DOHH2 (cell line): ENCODE results near the gene KAT2A.

Source experiments
- H3F3A ChIP-seq: fragments of 200-600 bp; sonication (generic), shearing (Covaris generic); 2 replicates; pipeline ENCODE4 v1.6.0; 2016; ENCODE audit warnings: antibody characterized with exemption, mild to moderate bottlenecking; ENCODE audit not compliant: control insufficient read depth, insufficient read depth
- H3K27ac ChIP-seq: fragments of 200-600 bp; sonication (generic); 2 replicates; pipeline ENCODE4 v1.5.1; 2014; ENCODE audit warnings: low read depth, mild to moderate bottlenecking, low read length, moderate library complexity
- H3K27me3 ChIP-seq: fragments of 200-600 bp; sonication (generic); 2 replicates; pipeline ENCODE4 v1.6.1; 2014; ENCODE audit warnings: mild to moderate bottlenecking, low read length, mixed read lengths; ENCODE audit not compliant: control insufficient read depth
- H3K36me3 ChIP-seq: fragments of 200-600 bp; sonication (generic); 2 replicates; pipeline ENCODE4 v1.6.1; 2014; ENCODE audit warnings: mild to moderate bottlenecking, low read length, moderate library complexity, mixed read lengths; ENCODE audit not compliant: control insufficient read depth
- H3K4me1 ChIP-seq: fragments of 200-600 bp; sonication (generic); 2 replicates; pipeline ENCODE4 v1.6.1; 2014; ENCODE audit warnings: mild to moderate bottlenecking, low read length, mixed read lengths; ENCODE audit not compliant: control insufficient read depth
- H3K4me2 ChIP-seq: fragments of 200-600 bp; sonication (generic); 2 replicates; pipeline ENCODE4 v1.6.0; 2014; ENCODE audit warnings: mild to moderate bottlenecking, low read length, moderate library complexity
- H3K4me3 ChIP-seq: fragments of 200-600 bp; sonication (generic); 2 replicates; pipeline ENCODE4 v1.5.1; 2014; ENCODE audit warnings: mild to moderate bottlenecking, low read length, mixed read lengths
- H3K79me2 ChIP-seq: fragments of 200-600 bp; sonication (generic); 2 replicates; pipeline ENCODE4 v1.6.1; 2014; ENCODE audit warnings: mild to moderate bottlenecking, low read length, mixed read lengths; ENCODE audit not compliant: control insufficient read depth
- H3K9me2 ChIP-seq: fragments of 200-600 bp; sonication (generic); replicated peaks from 2 replicates; pipeline ENCODE4 v1.6.1; 2014; ENCODE audit warnings: mild to moderate bottlenecking, low read length, mixed read lengths; ENCODE audit not compliant: control insufficient read depth
- H3K9me3 ChIP-seq: fragments of 200-600 bp; sonication (generic); 2 replicates; pipeline ENCODE4 v1.6.1; 2014; ENCODE audit warnings: antibody characterized with exemption, low read length, mixed read lengths; ENCODE audit not compliant: control insufficient read depth, insufficient read depth
- H4K20me1 ChIP-seq: fragments of 200-600 bp; sonication (generic); 2 replicates; pipeline ENCODE4 v1.6.0; 2014; ENCODE audit warnings: low read depth, mild to moderate bottlenecking, antibody characterized with exemption, low read length, moderate library complexity; ENCODE audit not compliant: control insufficient read depth, insufficient read depth
- CTCF ChIP-seq: fragments of 200-600 bp; sonication (generic); IDR thresholded peaks from one replicate; pipeline ENCODE4 v1.5.1; 2014; ENCODE audit warnings: antibody characterized with exemption, mild to moderate bottlenecking, low read depth, low read length; ENCODE audit not compliant: poor library complexity, severe bottlenecking
- EZH2phosphoT487 ChIP-seq: fragments of 200-600 bp; sonication (generic); IDR thresholded peaks from 2 replicates; pipeline ENCODE4 v1.6.1; 2017; ENCODE audit warnings: borderline replicate concordance, mild to moderate bottlenecking, antibody characterized with exemption, low read length, moderate library complexity, mixed read lengths

The KAT2A gene

GRCh38 chr17:42079541-42079940, 41.6 kb downstream of the KAT2A start:
- Histone ChIP-seq H3K9me3 (no peaks in the 10 kb centered on the region), H3K4me2 (no peak overlapping the region), H3K4me1 (no peaks in the 10 kb centered on the region), H3K27ac (no peak overlapping the region), H3K4me3 (no peak overlapping the region), H3K9me2 (no peaks in the 10 kb centered on the region), H3K79me2 (no peaks in the 10 kb centered on the region), H4K20me1 (no peaks in the 10 kb centered on the region), H3K36me3 (no peaks in the 10 kb centered on the region), H3F3A (no peaks in the 10 kb centered on the region), H3K27me3 (peaks cover 19% of the 10 kb centered on the region)
- no peak for TF ChIP-seq CTCF
- no peak for TF ChIP-seq EZH2phosphoT487

GRCh38 chr17:42078396-42079043, 42.6 kb downstream of the KAT2A start:
- H3K79me2 ChIP-seq: no peaks in the 10 kb centered on the region
- no peaks in the 10 kb centered on the region for H3F3A ChIP-seq
- H3K27me3 ChIP-seq: peaks cover 22% of the 10 kb centered on the region
- H3K4me3 ChIP-seq: no peak overlapping the region
- no peak overlapping the region for H3K27ac ChIP-seq
- no peaks in the 10 kb centered on the region for H3K9me3 ChIP-seq
- H3K4me2 ChIP-seq: no peak overlapping the region
- no peak for TF ChIP-seq EZH2phosphoT487
- no peaks in the 10 kb centered on the region for H4K20me1 ChIP-seq
- no peaks in the 10 kb centered on the region for H3K9me2 ChIP-seq
- no peaks in the 10 kb centered on the region for H3K36me3 ChIP-seq
- H3K4me1 ChIP-seq: no peaks in the 10 kb centered on the region

- H3K27ac ChIP-seq: no peak overlapping the region
- H4K20me1 ChIP-seq: no peaks in the 10 kb centered on the region
- no peak overlapping the region for H3K4me3 ChIP-seq
- no peaks in the 10 kb centered on the region for H3F3A ChIP-seq
- no peaks in the 10 kb centered on the region for H3K9me3 ChIP-seq
- TF ChIP-seq CTCF (no peak), EZH2phosphoT487 (no peak)
- H3K27me3 ChIP-seq: peaks cover 30% of the 10 kb centered on the region
- no peaks in the 10 kb centered on the region for H3K36me3 ChIP-seq
- H3K9me2 ChIP-seq: no peaks in the 10 kb centered on the region
- H3K79me2 ChIP-seq: no peaks in the 10 kb centered on the region
- no peaks in the 10 kb centered on the region for H3K4me1 ChIP-seq
- no peak overlapping the region for H3K4me2 ChIP-seq
These were observed 43.4 kb downstream of the KAT2A start for GRCh38 chr17:42077755-42078154.

- H3K4me1 ChIP-seq: peaks cover 4% of the 10 kb centered on the region; the same call in 1 of the 2 replicates
- H3K9me3 ChIP-seq: no peaks in the 10 kb centered on the region
- H3K4me2 ChIP-seq: no peak overlapping the region
- no peaks in the 10 kb centered on the region for H3K36me3 ChIP-seq
- H4K20me1 ChIP-seq: no peaks in the 10 kb centered on the region
- H3F3A ChIP-seq: no peaks in the 10 kb centered on the region
- no peak overlapping the region for H3K4me3 ChIP-seq
- no peaks in the 10 kb centered on the region for H3K9me2 ChIP-seq
- no peaks in the 10 kb centered on the region for H3K79me2 ChIP-seq
- H3K27ac ChIP-seq: no peak overlapping the region
- TF ChIP-seq CTCF (no peak), EZH2phosphoT487 (no peak)
- H3K27me3 ChIP-seq: peaks cover 38% of the 10 kb centered on the region
These were observed 44.2 kb downstream of the KAT2A start for GRCh38 chr17:42076797-42077559.
